LNCAP (cell line): Measurements from ENCODE around the gene FGF8.

ENCODE experiments used
- TF ChIP-seq, protein P1 (sequence below): fragments of 450-650 bp; IDR thresholded peaks from 2 replicates; pipeline ENCODE4 v1.5.1; 2017; ENCODE audit warnings: mild to moderate bottlenecking

Gene FGF8

DNA sequence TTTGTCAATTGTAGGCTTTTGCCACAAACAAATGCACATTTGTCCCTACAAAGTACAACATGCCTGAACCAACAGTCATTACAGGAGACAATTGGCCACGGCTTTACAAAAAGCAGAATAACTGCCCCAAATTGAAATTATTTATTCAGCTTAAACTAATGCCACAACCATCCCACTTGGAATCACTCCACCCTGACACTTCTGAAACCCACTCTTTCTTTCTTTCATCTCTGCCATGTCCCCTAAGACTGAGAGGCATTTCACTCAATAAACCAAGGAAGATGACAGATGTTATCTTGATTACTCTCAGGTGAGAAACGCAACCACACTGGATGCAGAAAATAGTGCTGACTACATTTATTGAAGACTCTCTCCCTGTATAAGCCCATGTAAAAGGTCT is 9.9 kb upstream of the FGF8 start:
- TF ChIP-seq, protein P1, sequence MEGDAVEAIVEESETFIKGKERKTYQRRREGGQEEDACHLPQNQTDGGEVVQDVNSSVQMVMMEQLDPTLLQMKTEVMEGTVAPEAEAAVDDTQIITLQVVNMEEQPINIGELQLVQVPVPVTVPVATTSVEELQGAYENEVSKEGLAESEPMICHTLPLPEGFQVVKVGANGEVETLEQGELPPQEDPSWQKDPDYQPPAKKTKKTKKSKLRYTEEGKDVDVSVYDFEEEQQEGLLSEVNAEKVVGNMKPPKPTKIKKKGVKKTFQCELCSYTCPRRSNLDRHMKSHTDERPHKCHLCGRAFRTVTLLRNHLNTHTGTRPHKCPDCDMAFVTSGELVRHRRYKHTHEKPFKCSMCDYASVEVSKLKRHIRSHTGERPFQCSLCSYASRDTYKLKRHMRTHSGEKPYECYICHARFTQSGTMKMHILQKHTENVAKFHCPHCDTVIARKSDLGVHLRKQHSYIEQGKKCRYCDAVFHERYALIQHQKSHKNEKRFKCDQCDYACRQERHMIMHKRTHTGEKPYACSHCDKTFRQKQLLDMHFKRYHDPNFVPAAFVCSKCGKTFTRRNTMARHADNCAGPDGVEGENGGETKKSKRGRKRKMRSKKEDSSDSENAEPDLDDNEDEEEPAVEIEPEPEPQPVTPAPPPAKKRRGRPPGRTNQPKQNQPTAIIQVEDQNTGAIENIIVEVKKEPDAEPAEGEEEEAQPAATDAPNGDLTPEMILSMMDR = no peak

DNA sequence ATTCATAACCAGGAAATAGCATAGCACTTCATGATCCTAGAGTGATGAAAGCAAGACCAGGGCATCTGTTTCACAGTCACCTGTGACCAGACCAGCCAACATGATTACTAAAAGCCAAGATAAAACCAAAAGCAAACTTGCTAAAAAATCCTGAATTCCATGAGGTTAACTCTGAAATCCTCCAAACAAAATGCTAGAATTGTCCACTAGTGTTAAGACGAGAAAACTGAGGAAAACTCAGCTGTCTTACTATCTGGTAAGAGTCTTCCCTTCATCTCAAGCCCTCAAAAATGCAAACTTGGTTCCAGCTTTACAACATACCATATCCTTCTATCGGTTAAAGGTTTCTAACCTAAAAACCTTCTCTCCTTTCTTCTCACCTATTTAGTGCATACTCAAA is 8.6 kb upstream of the FGF8 start:
- TF ChIP-seq, protein P1 = no peak

DNA sequence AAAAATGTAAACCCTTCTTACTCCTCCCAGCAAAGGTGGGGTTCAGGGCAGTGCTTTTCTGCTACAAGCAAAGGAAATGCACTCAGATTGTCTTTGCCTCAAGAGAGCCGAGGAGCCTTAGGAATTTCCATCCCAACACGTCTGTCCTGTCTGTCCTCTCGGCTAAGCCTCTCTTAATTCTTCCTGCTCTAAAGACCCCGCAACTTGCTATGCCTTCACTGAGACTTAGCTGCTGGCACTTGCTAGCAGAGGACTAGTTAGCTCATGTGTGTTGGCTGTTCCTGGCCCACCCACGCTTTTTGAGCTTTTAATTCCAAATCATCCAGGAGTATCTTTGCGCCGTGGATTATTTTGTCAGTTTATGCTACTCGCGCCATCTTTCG is 7.8 kb upstream of the FGF8 start:
- TF ChIP-seq, protein P1 = no peak

DNA sequence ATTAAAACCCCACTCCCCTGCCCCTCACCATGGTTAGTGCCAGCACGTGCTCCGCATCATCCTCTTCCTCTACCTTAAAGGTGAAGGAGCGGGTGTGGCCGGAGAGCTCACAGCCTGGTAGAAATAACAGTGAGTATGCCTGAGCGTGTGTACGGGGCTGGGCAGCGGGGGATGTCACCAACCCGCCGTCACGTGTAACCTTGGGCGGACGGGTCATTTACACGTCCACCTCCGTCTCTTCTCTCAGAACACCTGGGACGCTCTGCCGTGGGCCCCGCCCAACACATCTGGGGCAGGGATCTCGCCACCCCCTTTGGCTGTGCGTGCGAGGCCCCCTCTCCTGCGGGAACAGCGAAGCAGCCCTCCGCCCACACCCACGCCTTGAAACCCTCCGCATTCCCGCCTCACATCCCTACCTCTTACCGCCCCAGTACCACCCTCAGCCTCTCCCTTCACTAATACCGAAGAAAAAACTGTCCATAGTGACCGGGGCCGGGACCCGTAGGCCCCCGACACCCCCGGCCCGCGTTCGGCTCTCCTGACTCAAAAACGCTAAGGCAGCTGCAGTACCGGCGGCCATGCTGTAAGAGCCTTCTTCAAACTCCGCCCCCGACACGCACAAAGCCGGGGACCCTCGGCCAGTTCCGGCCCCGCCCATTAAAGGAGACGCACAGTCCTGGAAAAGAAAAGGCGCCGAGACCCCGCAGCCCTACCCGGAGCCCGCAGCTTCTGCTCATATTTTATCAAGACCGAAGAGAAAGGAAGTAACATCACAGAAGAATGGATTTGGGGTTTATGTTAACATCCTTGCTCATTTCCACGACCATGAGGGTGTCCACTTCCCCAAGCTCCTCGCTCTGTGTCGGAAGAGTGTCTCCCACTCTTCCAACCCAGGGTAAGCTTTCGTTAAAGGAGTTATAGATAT is 7.2 kb upstream of the FGF8 start, which contains the start of gene NPM3:
NPM3 (minus strand) TSS at position 636 of the 925 bp plus-strand sequence; CDS start at position 580, 56 bp downstream.
- TF ChIP-seq, protein P1 = no peak

DNA sequence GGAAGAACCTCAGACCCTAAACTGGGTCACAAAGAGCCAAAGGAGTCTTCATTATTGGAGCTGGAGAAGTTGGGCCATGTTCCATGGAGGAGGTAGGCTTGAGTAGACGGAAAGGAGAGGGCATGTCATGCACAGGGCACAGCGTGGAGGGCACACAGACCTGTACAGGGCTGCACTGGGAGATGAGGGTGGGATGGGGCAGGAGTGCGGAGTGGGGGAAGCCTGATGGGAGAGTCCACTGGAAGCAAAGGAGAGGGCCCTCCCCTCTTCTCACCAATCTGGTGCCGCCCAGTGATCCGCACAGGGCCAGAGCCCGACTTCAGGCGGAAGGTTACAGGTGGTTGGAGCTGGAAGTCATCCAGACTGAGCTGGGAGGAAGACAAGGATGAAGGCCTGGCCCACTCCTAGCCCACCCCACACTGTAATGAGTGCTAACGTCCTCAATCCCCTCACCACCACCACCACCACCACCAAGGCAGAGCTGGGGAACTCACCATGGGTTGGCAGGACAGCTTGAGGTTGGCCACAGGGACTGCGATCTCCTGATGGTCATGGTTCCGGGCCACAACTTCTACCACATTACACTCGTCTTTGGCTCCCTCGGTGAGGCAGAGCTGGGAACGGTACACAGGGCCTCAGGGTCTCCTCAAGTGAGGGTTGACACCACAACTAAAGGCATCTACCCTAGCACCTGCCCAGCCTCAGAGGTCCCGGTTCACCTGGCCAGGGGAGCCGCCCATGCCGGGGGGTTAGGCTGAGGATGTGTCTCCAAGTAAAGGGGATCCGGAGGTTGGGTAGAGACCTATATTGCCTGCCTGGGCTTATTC is 6.3 kb upstream of the FGF8 start:
- TF ChIP-seq, protein P1 = no peak

DNA sequence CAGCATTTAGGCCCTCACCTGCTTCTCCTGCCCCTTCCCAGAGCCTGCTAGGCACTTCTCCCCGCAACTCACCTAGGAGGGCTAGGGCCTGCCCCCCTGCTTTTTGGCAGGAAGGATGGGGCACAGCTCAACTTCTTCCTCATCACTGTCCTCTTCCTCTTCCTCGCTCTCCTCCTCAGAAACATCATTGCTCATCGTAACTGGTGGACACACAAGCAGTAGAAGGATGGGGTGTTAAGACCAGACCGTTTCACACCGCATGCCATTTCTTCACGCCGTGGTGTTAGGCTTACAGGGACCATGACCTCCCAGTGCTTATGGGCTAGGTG is 5.7 kb upstream of the FGF8 start:
- TF ChIP-seq, protein P1 = no peak

DNA sequence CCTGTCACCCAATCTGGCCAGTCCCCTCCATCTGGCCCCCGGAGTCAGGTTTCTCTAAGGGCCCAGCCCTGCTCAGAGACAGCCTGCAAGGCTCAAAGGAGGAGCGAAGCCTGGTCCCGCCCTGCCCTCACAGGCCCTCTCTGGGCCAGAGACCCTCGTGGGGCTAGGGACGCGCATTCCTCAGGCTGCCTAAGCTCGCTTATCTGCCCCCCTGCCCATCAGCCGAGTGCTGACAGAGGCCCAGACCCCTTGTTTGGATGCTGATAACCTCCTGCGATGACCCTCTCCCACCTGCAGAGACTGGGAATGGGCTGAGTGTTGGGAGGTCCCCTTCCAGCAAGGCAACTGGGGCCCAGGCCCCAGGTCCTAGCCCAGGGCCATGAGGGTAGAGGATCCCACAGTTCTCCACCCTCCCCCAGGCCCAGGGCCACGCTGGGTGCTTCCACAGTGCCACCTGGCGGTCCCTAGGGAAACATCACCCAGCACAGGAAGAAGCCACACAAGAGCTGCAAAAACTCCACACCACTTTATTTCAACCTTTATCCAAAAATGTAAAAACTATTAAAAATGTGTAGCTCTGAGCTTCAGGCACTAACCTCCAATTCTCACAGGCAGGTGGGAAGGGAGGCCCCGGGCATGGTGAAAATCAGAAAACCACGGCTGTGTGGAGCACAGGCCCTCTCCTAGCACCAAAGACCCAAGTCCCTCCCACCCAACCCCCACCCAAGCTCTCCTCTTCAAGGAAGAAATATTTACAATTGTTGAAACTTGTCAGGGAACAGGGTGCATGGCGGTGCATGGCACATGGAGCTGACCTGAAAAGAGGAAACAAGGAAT is 5.1 kb upstream of the FGF8 start:
- TF ChIP-seq, protein P1 = peak; percentile 91
